Bone marrow (tissue), 2 donors: ENCODE results near the gene TBRG1.
"Not testable (repeated sequence)": the region's sequence is repeated elsewhere in the genome, so short reads cannot be mapped to it uniquely, and the experiment has no call there.

Experiments used
- DNase-seq, 2 donors: peaks; one replicate each; lab custom pipeline; 2025; lab: John Stamatoyannopoulos, UW

TBRG1 gene

GRCh38 chr11:124622531-124623451 is at the start of gene TBRG1:
Gene TBRG1 (plus strand): TSS chr11:124622864. CDS start chr11:124623084, 220 bp downstream.
- DNase-seq: peak; percentile 80 to 88

- no peak for DNase-seq
These were observed 44.8 kb upstream of the TBRG1 start for GRCh38 chr11:124577716-124578427.

DNA sequence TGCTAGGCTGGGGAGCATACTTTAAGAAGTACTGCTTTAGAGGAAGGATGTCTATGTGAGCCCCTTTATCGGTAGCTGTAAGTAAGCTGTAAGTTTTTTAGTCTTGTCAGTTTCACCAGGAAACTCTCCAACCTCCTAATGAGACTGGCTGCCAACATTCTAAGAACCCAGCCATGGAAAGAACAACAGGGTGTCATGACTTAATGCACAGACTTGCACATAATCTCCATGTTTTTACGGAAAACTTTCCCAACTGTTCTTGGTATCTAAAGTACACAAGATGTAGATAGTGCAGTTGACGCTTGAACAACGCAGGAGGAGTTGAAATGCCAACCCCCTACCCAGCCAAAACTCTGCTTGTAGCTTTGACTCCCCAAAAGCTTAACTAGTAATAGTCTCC is 43.9 kb upstream of the TBRG1 start:
- DNase-seq: no peak

- DNase-seq: no peak
These were observed 40.8 kb upstream of the TBRG1 start for GRCh38 chr11:124581817-124582216.

DNA sequence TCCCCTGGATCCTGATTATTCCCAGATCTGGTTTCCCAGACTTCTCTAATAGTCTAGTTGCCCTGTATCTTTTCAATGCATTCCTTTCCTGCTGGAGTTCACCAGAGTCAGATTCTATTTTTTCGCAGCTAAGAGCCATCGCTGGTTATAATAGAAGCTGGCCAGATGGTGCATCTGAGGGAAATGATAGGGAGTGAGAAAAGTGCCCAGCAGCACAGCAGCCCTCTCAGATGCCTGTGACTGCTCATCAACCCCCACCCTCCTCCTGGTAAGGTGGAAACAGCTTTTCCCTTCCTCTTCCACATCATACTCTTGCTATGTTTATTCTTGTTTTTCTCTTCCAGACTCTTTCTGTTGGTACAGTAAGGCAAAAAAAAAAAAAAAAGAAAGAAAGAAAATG is 40.1 kb upstream of the TBRG1 start:
- no peak for DNase-seq

DNA sequence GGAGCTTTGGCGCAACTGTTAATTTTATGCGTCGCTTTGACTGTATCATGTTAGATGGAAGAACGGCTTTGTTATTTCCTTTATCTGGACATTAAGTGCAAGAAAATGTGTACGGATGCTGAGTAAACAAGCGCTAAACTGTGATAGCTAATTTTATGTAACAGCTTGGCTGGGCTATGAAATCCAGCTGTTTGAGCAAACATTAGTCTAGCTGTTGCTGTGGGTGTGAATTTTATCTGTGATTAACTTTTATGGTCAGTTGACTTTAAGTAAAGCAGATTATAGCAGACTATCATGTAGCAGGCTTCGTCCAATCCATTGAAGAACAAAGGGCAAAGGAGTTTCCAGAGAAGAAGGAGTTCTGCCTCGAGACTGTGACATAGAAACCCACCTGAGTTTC is 38.9 kb upstream of the TBRG1 start:
- DNase-seq: no peak

- no peak for DNase-seq
These were observed 37.8 kb upstream of the TBRG1 start for GRCh38 chr11:124584681-124585372.

DNA sequence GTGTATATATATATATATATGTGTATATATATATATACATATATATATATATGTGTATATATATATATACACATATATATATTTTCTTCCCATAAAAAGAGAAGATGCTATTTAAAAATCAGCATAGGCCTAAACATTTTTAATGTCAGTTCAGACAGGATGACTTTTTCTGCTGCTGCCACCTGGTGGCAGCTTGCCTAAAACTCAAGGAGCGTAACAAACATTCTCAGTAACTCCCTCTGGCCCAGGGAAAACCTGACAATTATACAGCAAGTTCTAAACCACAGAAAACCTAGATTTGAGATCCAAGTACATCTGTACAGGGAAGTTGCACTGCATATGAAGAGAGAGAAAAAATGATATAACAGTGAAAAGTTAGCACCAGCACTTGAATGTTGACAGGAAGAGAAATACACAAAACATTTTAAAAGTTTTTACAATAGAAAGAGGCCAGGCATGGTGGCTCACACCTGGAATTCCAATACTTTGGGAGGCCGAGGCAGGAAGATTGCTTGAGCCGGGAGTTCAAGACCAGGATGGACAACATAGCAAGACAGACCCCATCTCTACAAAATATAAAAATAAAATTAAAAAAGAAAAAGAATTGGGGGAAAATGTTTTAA is 36.3 kb upstream of the TBRG1 start:
- DNase-seq: peak in 1 of 2 donors; percentile 31

GRCh38 chr11:124591430-124591829 is 31.2 kb upstream of the TBRG1 start:
- no peak for DNase-seq

- DNase-seq: no peak
These were observed 30.0 kb upstream of the TBRG1 start for GRCh38 chr11:124592627-124593026.

DNA sequence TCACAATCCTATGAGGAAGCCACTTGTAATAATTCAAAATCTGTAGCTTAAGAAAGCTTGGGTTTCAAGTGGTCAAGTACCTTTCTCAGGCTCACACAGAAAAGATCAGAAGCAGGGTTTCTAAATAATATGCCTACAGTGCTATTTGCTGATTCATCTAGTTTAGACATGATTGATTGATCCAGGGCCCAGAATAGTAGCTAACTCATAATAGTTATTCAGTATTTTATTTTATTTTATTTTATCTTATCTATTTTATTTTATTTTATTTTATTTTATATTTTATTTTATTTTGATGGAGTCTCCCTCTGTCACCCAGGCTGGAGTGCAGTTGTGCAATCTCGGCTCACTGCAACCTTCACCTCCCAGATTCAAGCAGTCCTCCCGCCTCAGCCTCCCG is 27.4 kb upstream of the TBRG1 start:
- DNase-seq: no peak

GRCh38 chr11:124597626-124598025 is 25.0 kb upstream of the TBRG1 start:
- DNase-seq: no peak

GRCh38 chr11:124600621-124601320 is 21.9 kb upstream of the TBRG1 start:
- no peak for DNase-seq

DNA sequence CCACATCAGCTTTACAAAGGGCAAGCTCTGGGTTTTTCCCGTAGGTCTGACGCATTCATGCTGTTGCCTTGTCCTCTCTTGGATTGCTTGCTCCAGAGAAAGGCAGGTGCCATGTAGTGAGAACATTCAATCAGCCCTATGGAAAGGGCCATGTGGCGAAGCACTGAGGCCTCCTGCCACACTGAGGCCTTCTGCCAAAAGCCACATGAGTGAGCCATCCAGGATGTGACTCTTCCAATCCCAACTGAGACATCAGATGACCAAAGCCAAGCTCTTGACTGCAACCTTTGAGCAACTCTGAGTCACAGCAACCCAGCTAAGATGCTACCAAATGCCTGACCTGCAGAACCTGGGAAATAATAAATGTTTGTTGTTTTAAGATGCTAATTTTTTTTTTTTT is 20.5 kb upstream of the TBRG1 start:
- DNase-seq: no peak

GRCh38 chr11:124602723-124603122 is 19.9 kb upstream of the TBRG1 start:
- not testable (repeated sequence) for DNase-seq

DNA sequence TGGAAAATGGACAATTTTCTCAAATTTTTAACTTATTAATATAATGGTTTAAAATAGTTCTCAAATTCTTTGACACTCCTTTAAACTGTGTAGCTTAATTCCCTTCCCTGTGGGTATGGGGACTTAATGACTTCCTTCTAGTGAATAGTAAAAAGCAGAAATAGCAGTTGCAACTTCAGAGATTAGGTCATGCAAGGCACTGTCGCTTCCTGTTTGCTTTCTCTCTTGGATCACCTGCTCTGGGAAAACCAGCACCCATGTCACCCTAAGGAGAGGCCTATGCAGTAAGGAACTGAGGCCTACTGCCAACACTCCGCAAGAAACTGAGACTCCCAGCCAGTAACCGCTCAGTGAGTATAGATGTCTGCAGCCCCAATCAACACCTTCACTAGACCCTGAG is 16.9 kb upstream of the TBRG1 start:
- peak in 1 of 2 donors; percentile 8 for DNase-seq

GRCh38 chr11:124608147-124608546 is 14.5 kb upstream of the TBRG1 start:
- DNase-seq: no peak

- DNase-seq: no peak
These were observed 12.4 kb upstream of the TBRG1 start for GRCh38 chr11:124610295-124610694.

- no peak for DNase-seq
These were observed 11.6 kb upstream of the TBRG1 start, which contains the start of gene PANX3 for GRCh38 chr11:124611064-124611463. Gene PANX3 (plus strand): TSS chr11:124611428. CDS start chr11:124611557, 129 bp downstream.

DNA sequence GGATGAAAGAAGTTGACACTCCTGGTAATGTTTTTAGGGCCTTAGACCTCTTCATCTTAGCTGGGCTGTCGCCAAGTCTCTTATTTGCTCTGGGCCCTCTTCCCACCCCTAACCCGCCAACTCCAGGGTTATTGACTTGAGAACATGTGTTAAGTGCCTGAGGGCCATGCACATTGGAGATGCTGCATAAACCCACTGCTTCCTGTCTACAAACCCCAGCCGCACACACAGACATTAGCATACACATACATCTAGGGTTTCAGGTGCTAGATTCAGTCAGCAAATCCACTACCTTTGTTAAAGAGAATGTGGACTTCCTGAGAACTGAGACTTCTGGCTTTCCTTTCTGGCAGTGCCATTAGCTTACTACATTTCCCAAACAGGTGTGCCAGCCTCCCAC is 10.6 kb upstream of the TBRG1 start:
- DNase-seq: no peak

DNA sequence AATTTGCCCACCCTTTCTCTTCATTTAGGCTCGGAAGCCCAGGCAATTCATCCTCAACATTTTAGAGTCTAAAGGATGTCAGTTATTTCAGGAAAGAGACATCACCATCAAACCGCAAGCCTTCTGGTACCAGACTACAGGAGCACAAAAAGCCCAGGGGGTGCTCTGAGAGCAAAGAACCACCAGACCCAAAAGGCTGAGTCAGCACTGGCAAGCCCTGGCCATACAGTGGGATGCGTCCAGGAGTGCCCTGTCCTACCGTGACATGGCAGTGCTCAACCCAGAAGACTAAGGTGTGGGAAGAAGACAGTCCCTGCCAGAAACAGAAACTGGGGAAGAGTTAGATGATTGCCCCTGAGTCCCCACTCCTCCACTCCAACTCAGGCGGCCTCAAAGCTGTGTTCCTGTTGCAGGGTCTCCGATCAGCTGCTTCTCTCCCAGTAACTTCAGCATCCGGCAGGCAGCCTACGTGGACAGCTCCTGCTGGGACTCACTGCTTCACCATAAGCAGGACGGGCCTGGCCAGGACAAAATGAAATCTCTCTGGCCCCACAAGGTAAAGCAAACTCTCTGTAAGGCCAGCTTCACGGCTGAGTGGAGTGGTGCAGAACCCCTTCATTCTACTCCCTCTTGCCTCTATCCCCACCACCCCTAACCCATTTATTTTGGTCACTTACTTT is 10.0 kb upstream of the TBRG1 start:
- no peak for DNase-seq
